T1000 (cell line): Measurements from ENCODE around the gene PNLDC1.
"Not testable (repeated sequence)": the region's sequence is repeated elsewhere in the genome, so short reads cannot be mapped to it uniquely, and the experiment has no call there.

Experiments used
- DNase-seq: peaks from one replicate; lab custom pipeline; 2025; ENCODE audit warnings: mixed read lengths; lab: John Stamatoyannopoulos, UW

PNLDC1 gene

DNA sequence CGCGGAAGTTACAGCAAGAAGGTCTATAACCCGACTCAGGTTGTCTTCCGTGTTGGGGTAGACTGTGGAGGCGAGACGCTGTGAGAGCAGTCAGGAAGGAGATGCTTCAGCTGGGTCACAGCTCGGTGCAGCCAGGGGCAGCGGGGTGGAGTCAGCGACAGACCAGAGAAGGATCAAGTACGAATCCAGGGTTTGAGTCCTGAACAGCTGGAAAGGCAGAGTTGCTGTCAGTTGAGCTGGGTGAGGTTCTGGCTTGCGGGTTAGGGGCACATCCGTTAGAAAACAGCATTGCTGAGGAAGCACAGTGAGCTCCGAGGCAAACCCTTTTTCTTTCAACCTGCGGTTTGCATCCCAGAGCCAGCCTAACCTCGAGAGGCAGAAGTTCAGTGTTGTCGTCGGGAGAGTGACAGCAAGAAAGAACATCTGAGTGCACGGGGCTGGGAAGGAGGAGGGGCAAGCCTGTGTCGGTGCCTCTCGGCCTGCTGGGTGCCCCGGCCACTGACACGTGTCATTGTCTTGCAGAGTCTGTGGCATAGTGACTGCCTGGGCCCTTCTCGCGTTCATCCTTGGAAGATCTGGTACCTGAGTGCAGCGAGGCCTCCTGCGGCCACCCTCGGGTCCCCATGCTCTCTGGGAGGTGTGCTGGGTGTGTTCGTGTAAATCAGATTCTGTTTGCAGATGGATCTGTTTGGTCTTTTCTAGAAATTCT is 20.0 kb downstream of the PNLDC1 start:
- DNase-seq: no peak

DNA sequence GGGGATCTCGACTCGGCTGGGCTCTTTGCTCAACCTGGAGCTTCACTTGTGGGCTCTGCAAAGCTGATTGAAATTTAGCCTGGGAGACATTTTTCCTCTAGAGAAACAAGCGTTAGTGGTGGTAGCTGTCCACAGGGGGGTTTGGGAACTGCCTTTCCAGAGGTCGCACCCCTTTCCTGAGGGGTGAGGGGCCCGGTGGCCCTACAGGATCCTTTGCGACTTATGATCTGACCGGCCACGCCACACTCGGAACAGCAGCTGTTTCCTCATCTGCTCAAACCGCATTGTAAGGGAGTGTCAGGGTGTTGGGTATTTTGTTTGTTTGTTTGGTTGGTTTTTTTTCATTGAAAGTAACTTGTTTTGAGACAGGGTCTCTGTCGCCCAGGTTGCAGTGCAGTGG is 21.0 kb downstream of the PNLDC1 start:
- no peak for DNase-seq

DNA sequence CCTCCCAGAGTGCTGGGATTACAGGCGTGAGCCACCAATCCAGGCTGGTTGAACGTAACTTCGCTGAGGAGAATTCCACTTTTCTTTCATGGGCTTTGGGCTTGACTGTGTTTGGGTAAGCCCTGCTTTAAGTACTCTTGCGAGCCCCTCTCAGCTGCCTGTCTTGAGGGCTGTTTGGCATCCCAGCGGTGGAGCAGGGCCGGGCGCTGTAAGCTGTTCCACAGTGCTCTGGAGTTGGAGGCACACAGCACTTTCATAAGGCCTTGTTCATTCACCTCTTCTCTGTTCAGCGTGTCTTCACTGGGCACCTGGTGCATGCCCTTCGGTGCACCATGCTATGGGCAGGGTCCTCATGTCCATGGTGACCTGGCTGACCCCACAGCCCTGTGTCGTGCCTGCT is 21.6 kb downstream of the PNLDC1 start:
- DNase-seq: no peak

DNA sequence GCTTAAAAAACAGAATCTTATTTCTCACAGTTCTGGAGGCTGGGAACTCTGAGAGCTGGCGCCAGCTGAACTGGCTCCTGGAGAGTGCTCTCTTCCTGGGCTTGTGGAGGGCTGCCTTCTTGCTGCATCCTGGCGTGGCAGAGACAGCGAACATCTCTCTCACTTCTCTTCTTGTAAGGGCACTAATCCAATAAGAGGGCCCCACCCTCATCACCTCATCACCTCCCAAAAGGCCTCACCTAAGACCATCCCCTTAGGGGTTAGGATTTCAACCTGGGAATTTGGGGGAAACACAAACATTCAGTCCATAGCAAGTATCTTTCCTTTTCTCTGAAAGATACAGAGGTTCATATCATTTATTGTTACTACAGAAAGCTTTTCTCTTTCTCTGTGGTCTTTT is 23.9 kb downstream of the PNLDC1 start:
- DNase-seq: no peak

DNA sequence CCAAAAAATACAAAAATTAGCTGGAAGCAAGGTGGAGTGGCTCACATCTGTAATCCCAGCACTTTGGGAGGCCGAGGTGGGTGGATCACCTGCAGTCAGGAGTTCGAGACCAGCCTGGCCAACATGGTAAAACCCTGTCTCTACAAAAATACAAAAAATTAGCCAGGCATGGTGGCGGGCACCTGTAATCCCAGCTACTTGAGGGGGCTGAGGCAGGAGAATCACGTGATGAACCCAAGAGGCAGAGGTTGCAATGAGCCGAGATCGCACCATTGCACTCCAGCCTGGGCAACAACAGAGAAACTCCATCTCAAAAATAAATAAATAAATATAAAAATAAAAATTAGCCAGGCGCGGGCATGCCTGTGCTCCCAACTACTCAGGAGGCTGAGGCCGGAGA is 24.6 kb downstream of the PNLDC1 start:
- not testable (repeated sequence) for DNase-seq

DNA sequence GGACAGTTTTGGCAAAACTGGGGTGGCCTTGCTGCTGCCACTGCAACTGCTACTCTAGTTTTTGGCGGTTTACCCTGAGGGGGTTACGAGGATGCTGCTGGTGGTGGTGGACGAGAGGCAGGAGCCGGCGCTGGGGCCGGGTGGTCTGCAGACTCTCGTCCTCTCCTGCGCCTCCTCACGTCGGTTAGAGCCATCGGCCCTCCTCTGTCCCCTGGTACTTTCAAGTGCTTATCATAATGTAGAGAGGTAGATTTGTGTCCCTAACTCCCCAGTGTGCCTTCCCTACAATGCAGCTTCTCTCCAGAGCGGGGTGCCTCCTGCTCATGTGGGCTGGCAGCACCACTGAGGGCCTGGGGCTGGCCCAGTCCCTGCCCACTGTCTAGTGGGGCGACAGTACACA is 25.9 kb downstream of the PNLDC1 start:
- no peak for DNase-seq

DNA sequence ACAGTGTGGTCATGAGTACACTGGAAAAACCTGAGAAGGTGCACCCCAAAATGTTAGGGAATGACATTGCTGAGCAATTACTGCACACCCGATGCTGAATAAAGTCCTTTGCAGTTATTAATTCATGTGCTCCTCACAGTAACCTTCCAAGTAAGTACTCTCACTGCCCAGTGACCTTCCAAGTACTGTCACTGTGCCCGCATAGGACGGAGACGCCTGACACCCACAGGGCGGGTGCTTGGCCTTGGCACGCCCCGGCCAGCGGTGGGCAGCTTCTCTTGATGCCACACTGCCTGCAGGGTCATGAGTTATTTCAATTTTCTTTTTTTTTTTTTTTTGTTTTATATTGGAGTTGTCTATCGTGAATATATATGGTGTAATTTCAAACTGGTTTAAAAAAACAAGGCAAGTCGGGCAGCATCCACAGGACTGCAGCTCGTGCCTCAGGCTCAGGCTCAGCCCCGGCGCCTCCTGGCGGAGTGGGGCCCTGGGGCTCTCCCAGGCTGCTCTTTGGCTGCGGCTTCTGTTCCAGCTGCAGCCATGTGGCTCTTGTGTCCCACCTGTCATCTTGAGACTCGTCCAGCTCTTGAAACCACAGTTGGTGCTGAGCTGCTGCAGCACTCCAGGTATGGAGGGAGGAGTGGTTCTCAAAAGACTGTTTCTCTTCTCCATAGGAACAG is 27.0 kb downstream of the PNLDC1 start:
- no peak for DNase-seq

DNA sequence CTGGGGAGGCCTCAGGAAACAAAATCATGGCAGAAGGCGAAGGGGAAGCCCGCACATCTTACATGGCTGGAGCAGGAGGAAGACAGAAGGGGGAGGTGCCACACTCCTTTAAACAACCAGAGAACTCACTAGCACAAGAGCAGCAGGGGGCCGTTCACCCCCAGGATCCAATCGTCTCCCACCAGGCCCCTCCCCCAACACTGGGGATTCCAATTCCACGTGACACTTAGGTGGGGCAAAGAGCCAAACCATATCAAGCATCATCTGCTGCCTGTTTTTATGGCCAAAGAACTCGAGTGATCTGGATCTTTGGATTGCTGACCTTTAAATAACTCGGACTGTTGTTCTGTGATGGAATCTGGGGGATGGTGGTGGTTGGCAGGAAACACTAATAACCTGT is 28.0 kb downstream of the PNLDC1 start:
- no peak for DNase-seq

DNA sequence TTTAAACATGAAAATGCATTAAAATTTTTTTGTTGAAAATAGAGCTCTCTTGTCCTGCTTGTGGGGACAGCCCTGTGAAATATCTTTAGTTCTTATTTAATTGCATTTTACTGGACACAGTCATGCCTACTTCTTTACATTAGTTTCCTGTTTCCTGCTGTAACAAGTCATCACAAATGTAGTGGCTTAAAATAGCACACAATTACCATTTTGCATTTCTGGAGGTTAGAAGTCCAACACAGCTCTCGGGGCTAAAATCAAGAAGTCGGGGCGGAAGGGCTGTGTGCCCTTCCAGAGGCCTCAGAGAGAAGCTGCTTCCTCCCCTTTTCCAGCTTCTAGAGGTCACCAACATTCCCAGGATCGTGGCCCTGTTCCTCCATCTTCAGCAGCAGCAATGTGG is 29.4 kb downstream of the PNLDC1 start:
- no peak for DNase-seq

DNA sequence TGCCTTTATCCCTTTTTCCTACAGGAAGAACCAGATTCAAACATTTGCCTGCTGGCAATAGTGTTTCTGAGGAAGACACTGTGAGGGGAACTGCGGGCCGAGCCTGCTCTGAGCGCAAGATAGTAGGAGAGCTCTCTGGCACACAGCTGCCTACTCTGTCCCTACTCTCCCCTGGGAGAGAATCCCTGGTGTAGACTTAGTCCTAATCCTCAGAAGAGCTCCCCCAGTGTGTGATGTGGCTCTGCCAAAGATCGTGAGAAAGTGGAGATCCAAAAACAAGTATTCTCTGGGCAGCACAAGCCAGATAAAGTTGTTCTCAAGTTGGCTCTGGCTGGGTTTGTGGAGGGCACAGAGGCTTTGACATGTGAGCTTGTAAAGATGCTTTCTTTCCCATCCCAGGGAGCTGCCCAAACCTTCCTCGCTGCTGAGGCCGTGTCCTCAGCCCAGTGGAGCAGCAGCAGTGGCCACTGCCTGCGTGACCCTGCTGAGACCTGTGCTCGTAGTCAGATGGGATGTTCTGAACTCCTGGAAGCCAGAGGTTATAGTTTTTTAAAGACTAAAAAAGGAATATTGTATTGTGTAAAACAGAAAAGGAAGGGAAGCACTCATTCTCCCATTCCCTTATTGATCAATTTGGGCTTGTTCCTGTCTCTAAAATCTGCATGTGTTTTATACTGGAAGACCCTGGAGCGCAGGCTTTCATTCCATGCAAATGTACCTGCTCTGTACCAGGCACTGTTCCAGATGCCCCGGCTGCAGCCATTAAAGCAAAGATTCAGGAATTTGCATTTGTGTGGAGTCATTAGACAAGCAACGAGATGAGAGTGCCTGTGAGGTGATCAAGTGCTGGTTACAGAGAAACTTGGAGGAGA is 30.7 kb downstream of the PNLDC1 start:
- DNase-seq: no peak

DNA sequence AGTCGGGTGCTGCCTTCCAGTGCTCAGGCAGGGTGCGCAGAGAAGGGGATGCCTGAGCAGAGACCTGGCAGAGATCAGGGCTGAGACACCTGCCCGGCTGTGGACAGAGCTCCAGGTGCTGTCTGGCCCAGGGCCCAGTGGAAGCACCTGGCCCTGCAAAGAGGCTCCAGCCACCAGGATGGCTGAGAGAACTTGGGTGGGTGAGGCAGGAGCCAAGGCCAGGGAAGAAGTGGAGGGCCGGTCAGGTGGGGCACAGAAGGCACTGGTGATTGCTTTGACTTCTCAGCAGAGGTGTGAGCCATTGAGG is 31.2 kb downstream of the PNLDC1 start:
- DNase-seq: no peak

DNA sequence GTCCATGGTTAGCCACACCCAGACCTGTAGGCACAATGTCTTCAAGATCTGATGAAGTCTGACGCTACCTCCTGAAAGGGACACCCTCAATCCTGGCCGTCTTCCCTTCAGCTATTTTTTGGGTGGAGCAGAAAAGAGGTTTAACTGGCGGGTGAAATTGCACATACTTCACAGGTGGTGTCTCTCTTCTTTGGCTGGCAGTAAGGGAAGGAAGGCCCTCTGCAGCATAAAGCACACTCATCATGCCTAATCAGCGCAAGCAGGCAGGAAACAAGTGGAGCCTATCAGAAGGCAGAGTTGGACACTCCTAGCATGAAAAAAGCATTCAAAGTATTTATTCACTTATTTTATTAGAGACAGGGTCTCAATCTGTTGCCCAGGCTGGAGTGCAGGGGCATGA is 32.9 kb downstream of the PNLDC1 start:
- no peak for DNase-seq

DNA sequence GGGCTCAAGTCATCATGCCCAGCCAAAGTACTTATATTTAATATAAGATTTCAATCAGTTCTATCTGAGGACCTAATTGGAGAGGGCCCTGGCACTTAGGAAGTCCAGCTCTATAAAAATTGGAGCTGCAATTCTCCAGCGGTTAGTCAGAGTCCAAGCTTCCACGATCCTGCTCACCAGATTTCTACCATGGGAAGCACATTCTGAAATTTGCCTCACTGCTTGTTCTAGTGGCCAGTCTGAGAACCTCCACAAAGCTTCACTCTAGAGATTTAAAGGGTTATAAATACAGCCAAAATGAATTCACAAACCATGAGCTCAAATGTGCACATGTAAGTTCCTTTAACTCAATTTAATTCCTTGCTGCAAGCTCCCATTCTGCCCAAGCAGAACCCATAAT is 33.5 kb downstream of the PNLDC1 start:
- no peak for DNase-seq

DNA sequence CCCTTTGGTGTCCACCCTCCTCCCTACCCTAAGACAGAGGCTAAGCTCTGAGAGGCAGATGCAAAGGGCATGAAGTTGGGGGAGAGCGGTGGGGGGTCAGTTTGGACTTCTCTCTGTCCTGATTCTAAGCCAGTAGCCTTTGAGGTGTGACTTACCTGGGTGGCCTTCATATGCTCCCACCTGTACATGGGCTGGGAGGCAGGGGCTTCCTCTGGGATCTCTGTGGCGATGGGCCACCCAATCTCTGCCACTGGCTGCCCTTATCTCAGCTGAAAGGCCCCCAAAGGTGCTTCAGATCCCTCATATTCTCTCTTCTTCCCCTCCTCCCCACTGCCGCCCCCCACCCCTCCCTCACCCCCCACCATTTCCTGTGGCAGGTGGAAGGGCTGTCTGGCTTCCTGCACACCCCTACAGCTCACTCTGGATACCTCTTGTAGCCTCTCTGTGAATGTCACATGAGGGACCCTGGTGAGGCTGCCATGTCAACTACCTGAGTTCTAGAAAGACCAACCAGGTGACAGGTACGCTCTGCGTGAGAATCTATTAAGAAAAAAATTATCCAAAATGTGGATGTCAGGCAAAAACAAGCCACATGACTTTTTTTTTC is 34.0 kb downstream of the PNLDC1 start:
- DNase-seq: no peak

DNA sequence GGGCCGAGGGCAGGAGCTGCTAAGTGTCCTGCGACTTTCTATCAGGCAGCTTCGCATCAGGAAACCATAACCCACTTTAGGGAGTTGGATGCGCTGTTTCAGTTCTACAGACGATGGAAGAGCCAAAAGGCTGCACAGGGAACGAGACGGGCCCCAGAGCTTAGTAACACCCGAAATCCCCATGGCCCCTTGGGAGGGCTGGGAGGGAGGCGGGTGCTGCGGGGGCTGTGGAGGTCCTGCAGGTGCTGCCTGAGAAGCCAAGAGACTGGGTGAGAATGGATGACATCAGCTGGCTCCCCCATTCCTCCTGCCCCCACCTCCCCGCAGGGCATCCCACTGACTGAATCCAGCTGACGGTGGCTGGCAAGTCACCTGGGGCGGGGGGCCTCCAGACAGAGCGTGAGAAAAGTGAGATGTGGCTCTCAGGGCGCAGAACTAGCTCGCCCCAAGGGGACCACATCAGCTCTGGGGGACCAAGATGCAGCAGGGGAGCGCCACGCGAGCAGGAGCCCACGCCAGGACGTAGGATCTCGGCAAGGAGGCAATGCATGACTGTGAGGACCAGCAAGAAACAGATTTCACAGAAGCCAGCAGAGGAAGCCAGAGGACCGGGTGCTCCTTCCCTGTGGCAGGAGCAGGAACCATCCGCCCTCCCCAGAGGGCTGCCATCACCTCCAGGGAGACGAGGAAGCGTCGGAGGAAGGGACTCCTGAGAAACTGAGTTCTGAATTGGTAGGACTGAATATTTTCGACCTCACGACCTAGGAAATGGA is 36.8 kb downstream of the PNLDC1 start:
- DNase-seq: no peak

DNA sequence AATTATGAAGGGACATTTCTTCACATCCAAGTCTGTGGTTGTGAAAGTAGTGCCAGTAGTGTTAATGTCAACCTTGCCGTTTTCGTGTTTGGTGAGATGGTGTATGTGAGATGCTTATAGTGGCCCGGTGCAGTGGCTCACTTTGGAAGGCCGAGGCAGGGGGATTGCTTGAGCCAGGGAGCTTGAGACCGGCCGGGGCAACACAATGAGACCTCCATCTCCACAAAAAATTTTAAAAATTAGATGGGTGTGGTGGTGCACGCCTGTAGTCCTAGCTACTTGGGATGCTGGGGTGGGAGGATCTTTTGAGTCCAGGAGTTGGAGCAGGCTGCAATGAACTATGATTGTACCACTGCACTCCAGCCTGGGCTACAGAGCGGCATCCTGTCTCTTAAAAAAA is 37.4 kb downstream of the PNLDC1 start:
- no peak for DNase-seq

DNA sequence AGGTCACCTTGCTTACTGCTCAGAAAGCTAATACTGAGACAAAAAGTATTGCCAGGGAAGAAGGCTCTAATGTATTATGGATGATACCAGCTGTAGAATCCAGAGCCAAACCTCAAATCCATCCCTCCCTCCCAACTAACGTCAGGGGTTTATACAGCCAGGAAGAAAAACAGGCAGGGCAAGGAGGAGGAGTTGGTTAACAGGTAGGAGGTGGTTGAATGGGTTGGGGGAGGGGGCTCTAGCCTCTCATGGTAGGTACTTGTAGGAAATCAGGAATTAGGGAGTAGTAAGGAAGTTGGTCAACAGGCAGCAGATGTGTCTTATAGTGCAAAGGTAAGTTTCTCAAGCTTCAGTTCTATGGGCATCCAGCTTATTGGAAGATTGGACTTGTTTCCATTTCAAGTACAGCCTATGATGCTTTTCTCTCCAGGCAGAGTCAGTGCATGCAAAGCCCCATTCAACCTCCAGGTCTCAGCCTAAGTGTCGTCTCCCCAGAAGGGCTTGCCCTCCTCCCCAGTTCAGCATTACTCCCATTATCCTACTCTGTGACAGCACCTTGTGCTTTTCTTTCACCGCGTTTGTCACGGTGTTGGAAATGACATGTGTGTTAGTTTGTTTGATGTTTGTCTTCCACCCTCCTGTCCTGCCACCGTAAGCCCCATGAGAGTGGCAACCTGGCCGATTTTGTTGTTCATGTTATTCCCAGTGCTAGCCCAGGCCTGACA is 38.1 kb downstream of the PNLDC1 start:
- DNase-seq: no peak

DNA sequence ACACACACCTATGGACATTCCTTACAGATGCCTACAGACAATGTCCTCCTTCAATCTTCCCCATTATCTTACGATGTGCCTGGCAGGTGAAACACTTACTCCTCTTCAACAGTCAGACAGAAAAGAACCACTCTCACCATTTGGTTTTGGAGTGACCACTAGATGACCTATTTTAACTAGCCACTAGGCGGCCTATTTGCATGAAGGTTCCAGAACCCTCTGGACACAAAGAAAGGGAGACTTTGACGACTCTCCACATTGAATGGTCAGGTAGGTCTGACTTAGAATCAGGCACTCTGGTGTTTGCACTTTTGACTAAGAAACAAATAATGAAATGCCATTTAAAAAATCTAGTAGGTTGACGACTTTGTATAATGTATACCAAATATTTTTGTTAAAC is 42.0 kb downstream of the PNLDC1 start:
- DNase-seq: no peak

DNA sequence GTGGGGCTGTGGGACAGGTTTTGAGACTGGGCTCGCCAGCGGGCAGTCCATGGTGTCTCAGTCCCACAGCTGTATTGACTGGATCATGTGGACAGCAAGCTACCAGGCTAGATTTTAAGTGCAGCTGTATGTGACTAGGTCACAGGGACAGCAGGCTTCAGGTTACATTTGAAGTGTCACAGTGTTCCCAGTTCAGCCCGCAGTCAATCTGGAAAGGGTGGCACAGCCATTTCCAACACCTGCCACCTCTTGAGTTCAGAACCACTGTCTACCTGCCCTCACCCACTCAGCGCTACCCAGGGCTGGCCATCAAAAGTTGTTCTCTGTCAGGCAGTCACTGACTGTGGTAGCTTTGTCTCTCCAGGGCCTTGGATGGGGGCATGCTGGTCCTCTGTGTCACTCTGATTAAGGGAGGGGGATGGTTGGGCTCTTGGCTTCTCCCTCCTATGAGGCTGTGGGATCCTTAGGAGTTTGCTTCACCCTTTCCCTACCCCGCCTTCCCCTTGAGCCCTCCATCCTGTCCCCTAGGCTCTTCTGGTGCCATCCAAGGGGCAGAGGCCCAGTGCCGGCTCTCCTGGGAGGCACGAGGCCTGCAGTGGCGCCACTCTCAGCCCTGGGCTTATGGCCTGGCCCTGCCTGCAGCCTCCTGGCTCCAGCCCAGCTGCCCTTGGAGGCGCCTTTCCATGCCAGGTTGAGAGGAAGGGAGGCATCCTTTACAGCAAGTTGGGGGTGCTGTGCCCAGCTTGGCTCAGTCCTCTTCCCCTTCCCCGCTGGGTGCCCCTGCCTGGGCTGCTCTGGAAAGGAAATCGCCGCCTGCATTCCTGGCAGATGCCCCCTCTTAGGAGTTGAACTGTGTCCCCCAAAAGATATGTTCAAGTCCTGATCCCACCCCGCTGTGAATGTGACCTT is 44.9 kb downstream of the PNLDC1 start:
- DNase-seq: no peak

DNA sequence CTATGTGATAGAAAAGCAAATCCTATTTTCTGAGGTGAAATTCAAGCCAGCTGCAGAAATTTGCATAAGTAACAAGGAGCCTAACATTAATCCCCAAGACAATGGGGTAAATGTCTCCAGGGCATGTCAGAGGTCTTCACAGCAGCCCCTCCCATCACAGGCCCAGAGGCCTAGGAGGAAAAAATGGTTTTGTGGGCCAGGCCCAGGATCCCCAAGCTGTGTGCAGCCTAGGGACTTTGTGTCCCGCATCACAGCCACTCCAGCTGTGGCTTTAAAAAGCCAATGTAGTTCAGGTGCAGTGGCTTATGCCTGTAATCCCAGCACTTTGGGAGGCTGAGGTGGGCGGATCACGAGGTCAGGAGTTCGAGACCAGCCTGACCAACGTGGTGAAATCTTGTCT is 48.5 kb downstream of the PNLDC1 start:
- not testable (repeated sequence) for DNase-seq
